MM.1S (cell line): ENCODE measurements around the gene EIF5B.

Source experiments
- DNase-seq: peaks from one replicate; pipeline ENCODE4 v3.0.0-alpha.2; 2015
- H2AFZ ChIP-seq: fragments of 300-600 bp; sonication (generic); 2 replicates; pipeline ENCODE4 v1.6.0; 2016; ENCODE audit warnings: antibody characterized with exemption, low read length
- H3F3A ChIP-seq: fragments of 300-600 bp; sonication (generic); 2 replicates; pipeline ENCODE4 v1.6.1; 2016; ENCODE audit warnings: mild to moderate bottlenecking, antibody characterized with exemption, low read length, moderate library complexity, mixed read lengths; ENCODE audit not compliant: insufficient read depth
- H3K27ac ChIP-seq: fragments of 300-600 bp; sonication (generic); 2 replicates; pipeline ENCODE4 v1.5.1; 2016; ENCODE audit warnings: mild to moderate bottlenecking, low read length
- H3K27me3 ChIP-seq: fragments of 300-600 bp; sonication (generic); replicated peaks from 2 replicates; pipeline ENCODE4 v1.6.0; 2016; ENCODE audit warnings: low read length; ENCODE audit not compliant: insufficient read depth
- H3K36me3 ChIP-seq: fragments of 300-600 bp; sonication (generic); replicated peaks from 2 replicates; pipeline ENCODE4 v1.6.1; 2016; ENCODE audit warnings: mild to moderate bottlenecking, low read length, mixed read lengths; ENCODE audit not compliant: insufficient read depth
- H3K4me1 ChIP-seq: fragments of 300-600 bp; sonication (generic); 2 replicates; pipeline ENCODE4 v1.6.1; 2016; ENCODE audit warnings: low read length, mixed read lengths
- H3K4me2 ChIP-seq: fragments of 300-600 bp; sonication (generic); 2 replicates; pipeline ENCODE4 v1.6.0; 2016; ENCODE audit warnings: low read depth, low read length
- H3K4me3 ChIP-seq: fragments of 300-600 bp; sonication (generic); 2 replicates; pipeline ENCODE4 v1.5.1; 2016; ENCODE audit warnings: low read length, mixed read lengths
- H3K79me2 ChIP-seq: fragments of 300-600 bp; sonication (generic); 2 replicates; pipeline ENCODE4 v1.6.1; 2016; ENCODE audit warnings: mixed run types, low read length, mixed read lengths
- H3K9ac ChIP-seq: fragments of 300-600 bp; sonication (generic); 2 replicates; pipeline ENCODE4 v1.6.1; 2016; ENCODE audit warnings: low read length, mixed read lengths
- H3K9me2 ChIP-seq: fragments of 300-600 bp; sonication (generic); replicated peaks from 2 replicates; pipeline ENCODE4 v1.6.1; 2016; ENCODE audit warnings: mild to moderate bottlenecking, low read length, mixed read lengths; ENCODE audit not compliant: insufficient read depth
- H3K9me3 ChIP-seq: fragments of 300-600 bp; sonication (generic); replicated peaks from 2 replicates; pipeline ENCODE4 v1.6.1; 2016; ENCODE audit warnings: mild to moderate bottlenecking, low read length, mixed read lengths; ENCODE audit not compliant: insufficient read depth
- H4K20me1 ChIP-seq: fragments of 300-600 bp; sonication (generic); 2 replicates; pipeline ENCODE4 v1.6.1; 2016; ENCODE audit warnings: mild to moderate bottlenecking, low read length, moderate library complexity, mixed read lengths; ENCODE audit not compliant: insufficient read depth
- CTCF ChIP-seq: fragments of 300-600 bp; sonication (generic); IDR thresholded peaks from 2 replicates; pipeline ENCODE4 v1.5.1; 2016; ENCODE audit warnings: antibody characterized with exemption, low read length, mixed read lengths
- EZH2 ChIP-seq: fragments of 300-600 bp; sonication (generic); optimal IDR thresholded peaks from 2 replicates; pipeline ENCODE3; 2017; ENCODE audit warnings: low read depth, mild to moderate bottlenecking, antibody characterized with exemption, low read length, mixed read lengths
- EZH2phosphoT487 ChIP-seq: fragments of 300-600 bp; sonication (generic); IDR thresholded peaks from 2 replicates; pipeline ENCODE4 v1.6.1; 2018; ENCODE audit warnings: antibody characterized with exemption, low read length

EIF5B gene

DNA sequence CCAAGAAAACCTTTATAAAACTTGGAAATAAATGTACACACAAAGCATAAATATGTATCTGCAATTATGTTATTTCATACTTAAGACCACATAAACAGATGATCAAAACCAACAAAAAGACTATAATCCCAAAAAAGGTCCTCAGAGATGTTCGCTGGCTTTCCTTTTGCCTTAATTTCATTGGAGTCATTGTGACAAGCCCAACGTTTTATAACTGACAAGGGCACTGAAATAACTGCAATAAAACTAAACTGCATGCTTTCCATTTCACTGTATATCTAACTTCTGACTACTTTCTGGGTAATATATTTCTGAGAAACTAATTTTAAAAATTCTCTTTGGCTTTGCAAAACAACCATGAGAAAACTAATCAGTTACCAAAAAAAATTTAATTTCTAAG lies 96.2 kb downstream of the EIF5B start:
- TF ChIP-seq EZH2phosphoT487 (no peak), EZH2 (no peak), CTCF (no peak)
- no peaks in the 10 kb centered on the region for H3F3A ChIP-seq
- H4K20me1 ChIP-seq, result no peaks in the 10 kb centered on the region
- no peak for DNase-seq
- no peaks in the 10 kb centered on the region for H3K4me1 ChIP-seq
- no peak overlapping the region for H3K4me3 ChIP-seq
- no peak overlapping the region for H3K4me2 ChIP-seq
- no peak overlapping the region for H2AFZ ChIP-seq
- H3K9me2 ChIP-seq, result no peaks in the 10 kb centered on the region
- H3K27me3 ChIP-seq, result no peaks in the 10 kb centered on the region
- no peak overlapping the region for H3K9ac ChIP-seq
- no peaks in the 10 kb centered on the region; the same call in 1 of the 2 replicates for H3K36me3 ChIP-seq
- no peak overlapping the region for H3K27ac ChIP-seq
- no peaks in the 10 kb centered on the region for H3K79me2 ChIP-seq
- H3K9me3 ChIP-seq, result no peaks in the 10 kb centered on the region

DNA sequence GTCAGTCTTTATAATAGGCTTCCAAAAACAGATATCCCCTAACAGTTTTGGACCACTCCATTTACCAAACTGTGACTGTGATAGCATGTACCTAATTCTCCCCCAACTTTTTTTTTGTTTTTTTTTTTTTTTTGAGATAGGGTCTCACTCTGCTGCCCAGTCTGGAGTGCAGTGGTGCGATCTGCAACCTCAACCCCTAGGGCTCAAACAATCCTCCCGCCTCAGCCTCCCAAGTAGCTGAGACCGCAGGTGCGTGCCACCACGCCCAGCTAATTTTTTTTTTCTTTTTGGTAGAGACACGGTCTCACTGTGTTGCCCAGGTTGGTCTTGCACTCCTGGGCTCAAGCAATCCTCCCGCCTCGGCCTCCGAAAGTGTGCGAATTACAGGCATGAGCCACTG lies 99.7 kb downstream of the EIF5B start:
- no peaks in the 10 kb centered on the region for H3K4me1 ChIP-seq
- TF ChIP-seq EZH2phosphoT487 (no peak), EZH2 (no peak), CTCF (no peak)
- no peak overlapping the region for H3K27ac ChIP-seq
- H4K20me1 ChIP-seq, result no peaks in the 10 kb centered on the region
- no peak overlapping the region for H3K4me2 ChIP-seq
- no peak overlapping the region for H3K9ac ChIP-seq
- no peak for DNase-seq
- H3K36me3 ChIP-seq, result peaks cover 6% of the 10 kb centered on the region
- H3K27me3 ChIP-seq, result no peaks in the 10 kb centered on the region
- H3K4me3 ChIP-seq, result no peak overlapping the region
- no peaks in the 10 kb centered on the region for H3K9me2 ChIP-seq
- no peaks in the 10 kb centered on the region for H3K79me2 ChIP-seq
- no peak overlapping the region for H2AFZ ChIP-seq
- no peaks in the 10 kb centered on the region for H3K9me3 ChIP-seq
- no peaks in the 10 kb centered on the region for H3F3A ChIP-seq

DNA sequence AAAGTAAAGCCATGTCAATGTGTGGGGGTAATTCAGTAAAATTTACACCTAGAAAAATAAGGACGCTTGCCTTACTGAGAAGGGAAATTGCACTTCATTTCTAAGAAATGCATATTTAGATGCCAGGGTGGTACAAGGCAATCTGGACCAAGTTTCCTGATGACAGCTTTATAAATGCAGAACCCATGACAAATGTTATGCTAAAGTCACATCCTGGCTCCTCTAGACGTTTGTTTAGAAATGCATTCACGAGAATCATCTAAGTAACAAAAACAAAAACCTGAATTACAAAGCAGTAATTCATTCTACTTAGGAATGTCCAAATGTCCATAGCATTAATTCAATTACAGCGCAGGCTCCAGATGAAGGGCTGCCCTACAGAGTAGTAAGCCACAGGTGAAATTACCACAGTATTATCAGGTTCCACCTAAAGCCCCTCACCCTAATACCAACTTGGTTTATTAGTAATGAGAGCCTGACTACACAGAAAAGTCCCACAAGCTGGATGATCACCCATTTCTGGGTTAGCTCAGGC lies 102.8 kb downstream of the EIF5B start:
- Histone ChIP-seq H3K79me2 (no peaks in the 10 kb centered on the region), H3K4me1 (no peaks in the 10 kb centered on the region), H3K36me3 (peaks cover 6% of the 10 kb centered on the region), H3K9me3 (no peaks in the 10 kb centered on the region), H3K9ac (no peak overlapping the region), H3K4me2 (no peak overlapping the region), H4K20me1 (no peaks in the 10 kb centered on the region), H3K27ac (no peak overlapping the region), H2AFZ (no peak overlapping the region), H3K9me2 (no peaks in the 10 kb centered on the region), H3K4me3 (no peak overlapping the region), H3K27me3 (no peaks in the 10 kb centered on the region), H3F3A (no peaks in the 10 kb centered on the region; the same call in 1 of the 2 replicates)
- no peak for DNase-seq
- TF ChIP-seq EZH2phosphoT487 (no peak), EZH2 (no peak), CTCF (no peak)
